ENCODE data around the gene ZNF609.

The ZNF609 gene

GRCh38 chr15:64461721-64462162 lies 1.4 kb downstream of the ZNF609 start:
- Histone ChIP-seq H3K9me3 (ENCODE audit: severe bottlenecking) (no peaks in the 10 kb centered on the region), H3K36me3 (ENCODE audit: low read depth) (peaks cover 24% of the 10 kb centered on the region), H3K4me1 (ENCODE audit: insufficient read depth, poor library complexity, severe bottlenecking) (peaks cover 20% of the 10 kb centered on the region), H3K27me3 (ENCODE audit: insufficient read depth, poor library complexity, severe bottlenecking) (no peaks in the 10 kb centered on the region), H3K27ac (ENCODE audit: poor library complexity, severe bottlenecking) (peak overlapping the region; percentile 89), H3K4me3 (ENCODE audit: severe bottlenecking) (peak overlapping the region; percentile 37)
- no peak for DNase-seq (ENCODE audit: low spot score)
- ATAC-seq (ENCODE audit: low read depth) = peak; percentile 2; the same call in 2 of the 3 replicates
- TF ChIP-seq, protein P1, sequence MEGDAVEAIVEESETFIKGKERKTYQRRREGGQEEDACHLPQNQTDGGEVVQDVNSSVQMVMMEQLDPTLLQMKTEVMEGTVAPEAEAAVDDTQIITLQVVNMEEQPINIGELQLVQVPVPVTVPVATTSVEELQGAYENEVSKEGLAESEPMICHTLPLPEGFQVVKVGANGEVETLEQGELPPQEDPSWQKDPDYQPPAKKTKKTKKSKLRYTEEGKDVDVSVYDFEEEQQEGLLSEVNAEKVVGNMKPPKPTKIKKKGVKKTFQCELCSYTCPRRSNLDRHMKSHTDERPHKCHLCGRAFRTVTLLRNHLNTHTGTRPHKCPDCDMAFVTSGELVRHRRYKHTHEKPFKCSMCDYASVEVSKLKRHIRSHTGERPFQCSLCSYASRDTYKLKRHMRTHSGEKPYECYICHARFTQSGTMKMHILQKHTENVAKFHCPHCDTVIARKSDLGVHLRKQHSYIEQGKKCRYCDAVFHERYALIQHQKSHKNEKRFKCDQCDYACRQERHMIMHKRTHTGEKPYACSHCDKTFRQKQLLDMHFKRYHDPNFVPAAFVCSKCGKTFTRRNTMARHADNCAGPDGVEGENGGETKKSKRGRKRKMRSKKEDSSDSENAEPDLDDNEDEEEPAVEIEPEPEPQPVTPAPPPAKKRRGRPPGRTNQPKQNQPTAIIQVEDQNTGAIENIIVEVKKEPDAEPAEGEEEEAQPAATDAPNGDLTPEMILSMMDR (IDR thresholded peaks at IDR 0.05; ENCODE audit: poor library complexity, severe bottlenecking) = no peak

- H3K27ac ChIP-seq (ENCODE audit: poor library complexity, severe bottlenecking) = peak overlapping the region; percentile 89
- H3K27me3 ChIP-seq (ENCODE audit: insufficient read depth, poor library complexity, severe bottlenecking) = no peaks in the 10 kb centered on the region
- no peaks in the 10 kb centered on the region for H3K9me3 ChIP-seq (ENCODE audit: severe bottlenecking)
- peaks cover 20% of the 10 kb centered on the region for H3K4me1 ChIP-seq (ENCODE audit: insufficient read depth, poor library complexity, severe bottlenecking)
- no peak for DNase-seq (ENCODE audit: low spot score)
- H3K4me3 ChIP-seq (ENCODE audit: severe bottlenecking) = no peak overlapping the region
- no peak for ATAC-seq (ENCODE audit: low read depth)
- H3K36me3 ChIP-seq (ENCODE audit: low read depth) = peaks cover 27% of the 10 kb centered on the region
- TF ChIP-seq, protein P1 (IDR thresholded peaks at IDR 0.05; ENCODE audit: poor library complexity, severe bottlenecking) = no peak
Measured at GRCh38 chr15:64462492-64462891, 2.1 kb downstream of the ZNF609 start.

- no peaks in the 10 kb centered on the region for H3K9me3 ChIP-seq (ENCODE audit: severe bottlenecking)
- H3K27ac ChIP-seq (ENCODE audit: poor library complexity, severe bottlenecking) = no peak overlapping the region
- TF ChIP-seq, protein P1 (IDR thresholded peaks at IDR 0.05; ENCODE audit: poor library complexity, severe bottlenecking) = no peak
- H3K4me1 ChIP-seq (ENCODE audit: insufficient read depth, poor library complexity, severe bottlenecking) = peaks cover 11% of the 10 kb centered on the region
- no peak overlapping the region for H3K4me3 ChIP-seq (ENCODE audit: severe bottlenecking)
- DNase-seq (ENCODE audit: low spot score) (no peak), ATAC-seq (ENCODE audit: low read depth) (no peak)
- no peaks in the 10 kb centered on the region for H3K27me3 ChIP-seq (ENCODE audit: insufficient read depth, poor library complexity, severe bottlenecking)
- peaks cover 35% of the 10 kb centered on the region for H3K36me3 ChIP-seq (ENCODE audit: low read depth)
Measured at GRCh38 chr15:64464276-64465005, 4.1 kb downstream of the ZNF609 start.

DNA sequence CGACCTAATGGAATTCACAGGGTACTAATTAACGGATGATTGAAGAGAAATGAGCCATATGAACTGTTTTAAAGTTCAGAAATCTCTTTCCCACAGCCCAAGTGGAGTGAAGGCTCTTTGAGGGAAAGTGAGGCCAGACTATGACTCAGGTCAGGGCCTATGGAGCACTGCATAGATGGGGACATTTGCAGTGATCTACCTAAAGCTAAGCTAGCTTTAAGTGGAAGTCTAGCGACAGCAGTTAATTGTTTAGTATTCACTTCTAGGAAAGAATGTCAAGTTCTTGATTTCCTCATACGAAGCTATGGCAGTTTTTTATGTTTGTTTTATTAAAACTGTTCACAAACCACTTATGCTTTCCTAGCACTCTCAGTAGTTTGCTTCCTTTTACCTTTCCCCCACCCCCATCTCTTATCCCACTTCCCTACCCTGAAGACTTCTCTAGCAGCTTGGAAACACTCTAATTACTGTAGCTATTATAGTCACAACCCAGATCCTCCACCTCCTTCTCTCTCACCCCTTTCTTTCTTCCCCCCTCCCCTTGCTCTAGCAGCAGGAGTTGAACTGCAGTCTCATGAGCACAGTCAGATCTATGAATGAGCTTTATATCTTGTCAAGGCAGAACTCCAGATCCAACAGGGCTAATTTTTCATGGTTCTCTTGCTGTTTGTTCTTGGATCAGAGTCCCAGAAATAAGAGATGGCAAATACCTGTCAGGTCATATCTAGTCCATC lies 6.2 kb downstream of the ZNF609 start:
- TF ChIP-seq, protein P1 (IDR thresholded peaks at IDR 0.05; ENCODE audit: poor library complexity, severe bottlenecking) = no peak
- Histone ChIP-seq H3K27ac (ENCODE audit: poor library complexity, severe bottlenecking) (no peak overlapping the region), H3K27me3 (ENCODE audit: insufficient read depth, poor library complexity, severe bottlenecking) (no peaks in the 10 kb centered on the region), H3K4me1 (ENCODE audit: insufficient read depth, poor library complexity, severe bottlenecking) (peaks cover 8% of the 10 kb centered on the region), H3K36me3 (ENCODE audit: low read depth) (peaks cover 53% of the 10 kb centered on the region), H3K4me3 (ENCODE audit: severe bottlenecking) (no peak overlapping the region), H3K9me3 (ENCODE audit: severe bottlenecking) (no peaks in the 10 kb centered on the region)
- ATAC-seq (ENCODE audit: low read depth) = no peak
- DNase-seq (ENCODE audit: low spot score) = no peak
